Upper lobe of left lung (tissue), 4 donors: ENCODE data around the gene IQSEC1.

Experiments
- EP300 ChIP-seq, 4 donors: sonication (generic); formaldehyde crosslinking; IDR thresholded peaks; one replicate each; pipeline ENCODE4 v1.5.1; 2017; ENCODE audit warnings: antibody characterized with exemption in 4 of 4, control low read depth in 2 of 4
- POLR2A ChIP-seq, 4 donors: fragments of 450-650 bp; IDR thresholded peaks; one replicate each; pipeline ENCODE4 v1.5.1; 2016 to 2017; ENCODE audit warnings: antibody characterized with exemption in 4 of 4, mild to moderate bottlenecking in 2 of 4
- POLR2AphosphoS5 ChIP-seq, 2 donors: sonication (generic); formaldehyde crosslinking; IDR thresholded peaks; one replicate each; pipeline ENCODE4 v1.5.1; 2017; ENCODE audit warnings: antibody characterized with exemption in 2 of 2
- TF ChIP-seq, protein P1 (sequence below), 6 experiments: fragments of 450-650 bp in 4 of 6; fragments of 200-600 bp in 2 of 6; sonication (generic) in 2 of 6; IDR thresholded peaks; one replicate each; pipeline ENCODE4 v1.5.1; 2016 to 2019; ENCODE audit warnings: antibody characterized with exemption in 6 of 6

DNA sequence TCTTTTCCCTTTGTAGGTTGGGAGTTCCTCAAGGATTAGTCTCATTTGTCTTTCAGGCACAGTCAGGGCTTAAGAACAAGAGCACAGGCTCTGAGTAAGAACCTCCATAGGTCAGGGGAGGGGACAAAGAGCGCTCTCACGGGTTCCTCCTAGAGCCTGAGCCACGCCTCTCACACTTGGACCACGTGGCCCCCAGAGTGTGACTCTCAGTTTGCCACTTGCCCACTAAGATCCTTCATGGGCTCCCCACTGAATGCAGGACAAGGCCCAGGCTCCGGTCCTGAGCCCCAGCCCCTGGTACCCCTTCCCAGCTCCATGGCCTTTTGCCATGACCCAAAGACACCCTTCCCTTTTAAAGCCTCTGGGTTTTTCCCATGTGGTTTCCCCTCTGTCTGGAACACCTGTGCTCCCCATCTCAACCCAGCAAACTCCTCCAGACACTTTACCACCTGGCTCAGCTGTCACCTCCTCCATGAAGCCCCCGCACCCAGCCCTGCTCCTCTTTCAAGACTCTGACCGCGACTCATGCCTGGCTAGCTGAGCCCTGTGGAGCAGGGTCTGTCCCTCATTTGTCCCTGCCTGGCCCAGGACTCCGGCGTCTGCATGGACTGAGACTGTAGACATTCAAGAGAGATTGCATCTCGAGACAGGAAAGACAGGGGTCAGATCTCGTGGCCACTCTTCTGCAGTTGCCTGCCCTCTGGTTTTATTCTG, 32.7 kb downstream of the IQSEC1 start:
- TF ChIP-seq EP300 (IDR thresholded peaks at IDR 0.05), result no peak
- TF ChIP-seq, protein P1, sequence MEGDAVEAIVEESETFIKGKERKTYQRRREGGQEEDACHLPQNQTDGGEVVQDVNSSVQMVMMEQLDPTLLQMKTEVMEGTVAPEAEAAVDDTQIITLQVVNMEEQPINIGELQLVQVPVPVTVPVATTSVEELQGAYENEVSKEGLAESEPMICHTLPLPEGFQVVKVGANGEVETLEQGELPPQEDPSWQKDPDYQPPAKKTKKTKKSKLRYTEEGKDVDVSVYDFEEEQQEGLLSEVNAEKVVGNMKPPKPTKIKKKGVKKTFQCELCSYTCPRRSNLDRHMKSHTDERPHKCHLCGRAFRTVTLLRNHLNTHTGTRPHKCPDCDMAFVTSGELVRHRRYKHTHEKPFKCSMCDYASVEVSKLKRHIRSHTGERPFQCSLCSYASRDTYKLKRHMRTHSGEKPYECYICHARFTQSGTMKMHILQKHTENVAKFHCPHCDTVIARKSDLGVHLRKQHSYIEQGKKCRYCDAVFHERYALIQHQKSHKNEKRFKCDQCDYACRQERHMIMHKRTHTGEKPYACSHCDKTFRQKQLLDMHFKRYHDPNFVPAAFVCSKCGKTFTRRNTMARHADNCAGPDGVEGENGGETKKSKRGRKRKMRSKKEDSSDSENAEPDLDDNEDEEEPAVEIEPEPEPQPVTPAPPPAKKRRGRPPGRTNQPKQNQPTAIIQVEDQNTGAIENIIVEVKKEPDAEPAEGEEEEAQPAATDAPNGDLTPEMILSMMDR (IDR thresholded peaks at IDR 0.05), result no peak
- TF ChIP-seq POLR2AphosphoS5 (IDR thresholded peaks at IDR 0.05), result no peak
- TF ChIP-seq POLR2A (IDR thresholded peaks at IDR 0.05), result no peak
